Coronary artery (tissue), 2 donors: ENCODE data around the gene HRAS.
A peak's percentile ranks its signal among the peaks of the same experiment; 100 is the strongest.

Source experiments
- DNase-seq: peaks from one replicate; pipeline ENCODE4 v3.0.0-alpha.2; 2017; ENCODE audit warnings: low spot score
- H3K27ac ChIP-seq, 2 donors: fragments of 200-600 bp; sonication (generic); one replicate each; pipeline ENCODE4 v1.5.1; 2016 to 2019
- H3K4me3 ChIP-seq: fragments of 200-600 bp; sonication (generic); 2 replicates; pipeline ENCODE4 v1.5.1; 2016; ENCODE audit warnings: mild to moderate bottlenecking, moderate library complexity
- TF ChIP-seq, protein P1 (sequence below): fragments of 200-600 bp; sonication (generic); IDR thresholded peaks from one replicate; pipeline ENCODE4 v1.5.1; 2019; ENCODE audit warnings: antibody characterized with exemption

HRAS gene

DNA sequence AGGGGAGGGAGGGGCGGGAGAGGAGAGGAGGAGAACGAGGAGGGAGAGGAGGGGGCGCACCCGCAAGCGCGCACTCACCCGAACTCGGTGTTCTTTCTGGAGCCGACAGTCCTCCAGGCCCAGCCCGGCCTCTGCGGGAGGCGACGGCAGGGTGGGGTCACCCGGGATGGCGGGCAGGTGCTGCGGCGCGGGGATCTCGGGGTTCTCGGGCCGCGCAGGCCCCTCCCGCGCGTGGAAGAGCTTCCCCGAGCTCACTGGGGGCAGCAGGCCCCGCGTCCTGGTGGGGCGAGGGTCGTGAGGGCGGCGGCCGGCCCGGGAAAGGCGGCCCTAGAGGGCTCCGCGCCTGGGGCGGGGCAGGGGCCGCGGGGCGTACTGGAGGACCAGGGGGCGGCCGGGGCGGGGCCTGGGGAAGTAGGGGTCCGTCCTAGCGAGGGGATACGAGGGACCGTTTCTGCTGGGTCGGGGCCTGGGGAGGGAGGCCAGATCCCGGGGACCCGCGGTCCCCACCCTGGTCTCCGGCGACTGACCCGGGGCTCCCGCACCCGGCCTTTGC is 19.9 kb upstream of the HRAS start:
- no peak for DNase-seq
- no peak overlapping the region for H3K27ac ChIP-seq
- TF ChIP-seq, protein P1, sequence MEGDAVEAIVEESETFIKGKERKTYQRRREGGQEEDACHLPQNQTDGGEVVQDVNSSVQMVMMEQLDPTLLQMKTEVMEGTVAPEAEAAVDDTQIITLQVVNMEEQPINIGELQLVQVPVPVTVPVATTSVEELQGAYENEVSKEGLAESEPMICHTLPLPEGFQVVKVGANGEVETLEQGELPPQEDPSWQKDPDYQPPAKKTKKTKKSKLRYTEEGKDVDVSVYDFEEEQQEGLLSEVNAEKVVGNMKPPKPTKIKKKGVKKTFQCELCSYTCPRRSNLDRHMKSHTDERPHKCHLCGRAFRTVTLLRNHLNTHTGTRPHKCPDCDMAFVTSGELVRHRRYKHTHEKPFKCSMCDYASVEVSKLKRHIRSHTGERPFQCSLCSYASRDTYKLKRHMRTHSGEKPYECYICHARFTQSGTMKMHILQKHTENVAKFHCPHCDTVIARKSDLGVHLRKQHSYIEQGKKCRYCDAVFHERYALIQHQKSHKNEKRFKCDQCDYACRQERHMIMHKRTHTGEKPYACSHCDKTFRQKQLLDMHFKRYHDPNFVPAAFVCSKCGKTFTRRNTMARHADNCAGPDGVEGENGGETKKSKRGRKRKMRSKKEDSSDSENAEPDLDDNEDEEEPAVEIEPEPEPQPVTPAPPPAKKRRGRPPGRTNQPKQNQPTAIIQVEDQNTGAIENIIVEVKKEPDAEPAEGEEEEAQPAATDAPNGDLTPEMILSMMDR: peak; percentile 6
- H3K4me3 ChIP-seq: peak overlapping the region; percentile 65

DNA sequence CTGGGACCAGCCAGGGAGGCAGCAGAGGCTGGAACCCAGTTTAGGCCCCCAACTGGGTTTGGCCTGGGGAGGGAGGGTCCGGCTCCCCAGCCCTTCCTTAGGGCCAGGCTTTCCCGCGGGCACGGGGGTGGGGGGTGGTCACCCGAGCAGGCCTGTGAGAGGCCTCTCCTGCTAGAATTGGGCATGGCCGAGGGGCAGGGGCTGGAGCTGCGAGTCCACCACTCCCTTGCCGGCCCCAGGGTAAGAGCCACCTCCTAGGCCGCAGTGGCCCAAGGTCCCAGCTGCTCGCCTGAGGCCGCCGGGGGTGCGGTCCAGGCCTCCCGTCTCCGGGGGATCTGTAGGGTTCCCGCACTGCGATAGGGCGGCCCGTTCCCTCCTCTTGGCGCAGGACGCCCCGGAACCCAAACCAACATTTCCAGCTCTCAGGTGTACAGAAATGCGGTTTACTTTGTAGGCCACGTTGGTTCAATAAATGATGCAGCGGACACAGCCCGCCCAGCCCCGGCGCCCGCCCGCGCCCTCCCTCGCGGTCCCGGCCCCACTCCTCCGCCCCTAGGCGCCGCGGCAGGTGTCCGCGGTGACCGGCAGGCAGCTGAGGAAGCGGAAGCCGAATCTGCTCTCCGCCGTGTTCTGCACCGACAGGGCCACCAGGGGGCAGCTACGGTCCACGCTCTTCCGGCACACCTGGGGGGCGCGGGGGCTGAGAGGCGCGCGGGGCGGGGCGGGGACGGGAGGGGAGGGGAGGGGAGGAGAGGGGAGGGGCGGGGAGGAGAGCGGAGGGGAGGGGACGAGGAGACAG is 19.3 kb upstream of the HRAS start:
- no peak overlapping the region for H3K27ac ChIP-seq
- TF ChIP-seq, protein P1: peak; percentile 50
- no peak for DNase-seq
- peak overlapping the region; percentile 65 for H3K4me3 ChIP-seq

- TF ChIP-seq, protein P1: no peak
- no peak for DNase-seq
- Histone ChIP-seq H3K4me3 (no peak overlapping the region), H3K27ac (no peak overlapping the region)
These were observed 18.6 kb upstream of the HRAS start for GRCh38 chr11:553988-554340.

DNA sequence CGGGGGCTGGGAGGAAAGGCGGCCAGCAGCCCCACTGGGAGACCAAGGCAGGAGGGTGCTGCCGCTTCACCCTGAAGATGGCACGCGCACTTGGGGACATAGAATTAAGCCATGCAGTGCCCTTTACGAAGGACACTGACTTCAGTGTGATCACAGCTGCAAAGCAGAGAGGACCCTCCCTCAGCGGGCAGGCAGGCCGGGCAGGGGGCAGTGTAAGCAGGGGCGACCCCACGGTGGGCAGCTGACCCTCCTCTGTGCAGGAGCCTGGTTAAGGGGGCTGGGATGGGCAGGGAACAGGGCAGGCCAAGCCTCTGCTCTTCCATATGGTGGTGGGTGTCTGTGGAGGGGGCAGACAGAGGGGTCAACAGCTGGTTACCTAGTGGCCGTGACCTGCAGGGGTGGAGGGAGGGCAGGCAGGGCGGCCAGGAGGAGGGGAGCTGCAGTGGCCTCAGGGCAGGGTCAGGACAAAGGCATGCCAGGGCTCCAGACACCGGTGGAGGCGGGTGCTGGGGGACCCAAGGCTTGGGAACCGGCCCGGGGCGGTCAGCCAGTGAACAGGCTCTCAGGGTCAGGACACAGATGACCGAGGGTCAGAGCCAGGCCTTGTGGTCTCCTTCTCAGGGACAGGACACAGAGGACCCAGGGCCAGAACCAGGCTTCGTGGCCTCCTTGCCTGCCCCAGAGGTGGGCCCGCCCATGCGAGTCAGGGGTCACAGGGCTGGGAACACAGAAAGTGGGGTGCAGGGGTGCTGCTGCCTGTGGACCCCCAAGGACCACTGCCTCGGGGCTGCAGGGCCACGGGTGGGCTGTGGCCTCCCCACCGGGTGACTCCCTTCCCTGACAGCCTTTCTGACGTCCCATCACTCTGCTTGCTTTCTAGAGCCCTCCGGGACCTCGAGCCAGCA is 18.0 kb upstream of the HRAS start:
- Histone ChIP-seq H3K4me3 (no peak overlapping the region), H3K27ac (no peak overlapping the region)
- TF ChIP-seq, protein P1: no peak
- DNase-seq: no peak

DNA sequence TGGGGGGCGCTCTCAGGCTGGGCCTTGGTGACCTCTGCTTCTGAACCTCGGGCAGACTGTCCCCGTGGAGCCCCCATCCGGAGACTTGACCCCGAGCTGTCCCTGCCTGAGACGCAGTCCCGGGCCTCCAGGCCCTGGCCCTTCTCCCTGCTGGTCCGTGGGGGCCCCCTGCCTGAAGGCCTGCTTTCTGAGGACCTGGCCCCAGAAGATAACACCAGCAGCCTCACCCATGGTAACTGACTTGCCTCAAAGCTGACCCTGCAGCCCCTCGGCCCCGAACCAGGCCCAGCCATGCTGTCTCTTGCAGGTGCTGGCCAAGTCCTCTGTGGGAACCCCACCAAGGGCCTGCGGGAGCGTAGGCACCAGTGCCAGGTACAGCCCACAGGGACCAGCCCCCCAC is 16.2 kb upstream of the HRAS start:
- TF ChIP-seq, protein P1: no peak
- Histone ChIP-seq H3K27ac (no peak overlapping the region), H3K4me3 (no peak overlapping the region)
- DNase-seq: no peak

DNA sequence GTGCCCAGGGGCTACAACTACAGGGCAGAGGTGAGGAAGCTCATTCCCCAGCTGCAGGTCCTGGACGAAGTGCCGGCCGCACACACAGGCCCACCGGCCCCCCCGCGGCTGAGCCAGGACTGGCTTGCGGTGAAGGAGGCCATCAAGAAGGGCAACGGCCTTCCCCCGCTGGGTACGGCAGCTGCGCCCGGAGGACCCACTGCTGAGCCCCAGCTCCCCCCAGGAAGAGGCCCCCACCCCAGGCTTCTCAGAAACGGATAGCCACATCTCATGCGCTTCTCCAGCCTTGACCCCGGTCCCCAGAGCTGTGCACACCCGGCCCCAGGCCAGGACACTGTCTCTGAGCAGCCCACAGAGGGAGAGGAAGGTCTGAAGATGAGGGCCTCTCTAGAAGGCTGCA is 15.8 kb upstream of the HRAS start:
- TF ChIP-seq, protein P1: no peak
- DNase-seq: no peak
- Histone ChIP-seq H3K27ac (no peak overlapping the region), H3K4me3 (no peak overlapping the region)
